GM12878 (cell line): Measurements from ENCODE around the gene UAP1L1. TPM values are rescaled to one million over a fixed set of nuclear protein-coding genes. Genes with fewer than 3 reads are reported as not detected.

Experiments used
- ATAC-seq: fragments of 200-7000 bp; cut with Tn5 transposase; 3 replicates; pipeline ENCODE4 v1.9.1; 2020; ENCODE audit warnings: mild to moderate bottlenecking, moderate library complexity
- BruUV-seq: library from RNA; stranded (reverse); fragments of 400-500 nt; replicated peaks from 2 replicates; lab custom pipeline; 2021; lab: Mats Ljungman, UMichigan
- CTCF ChIA-PET: fragments of 300-600 bp; sonication (Branson Sonifier 250); formaldehyde crosslinking; extraction: SDS; loops from one replicate; lab custom pipeline; 2021; ENCODE audit warnings: inconsistent platforms; lab: Yijun Ruan, JAX
- POLR2A ChIA-PET: fragments of 350-600 bp; formaldehyde crosslinking; extraction: SDS; loops from one replicate; lab custom pipeline; 2021; ENCODE audit warnings: inconsistent platforms; lab: Charles Lee
- RAD21 ChIA-PET: fragments of 300-600 bp; sonication (Branson Sonifier 250); formaldehyde crosslinking; loops from one replicate; lab custom pipeline; 2023; ENCODE audit warnings: antibody characterized with exemption; ENCODE audit not compliant: unreplicated experiment; lab: Charles Lee
- SMC1A ChIA-PET: fragments of 300-600 bp; sonication (Branson Sonifier 250); formaldehyde crosslinking; loops from one replicate; lab custom pipeline; 2023; ENCODE audit not compliant: unreplicated experiment, uncharacterized antibody; lab: Charles Lee
- DNase-seq: peaks from one replicate; pipeline ENCODE4 v3.0.0-alpha.2; 2011; ENCODE audit warnings: low read depth, low spot score
- FAIRE-seq: peaks from 3 replicates; lab custom pipeline; 2011; peaks lifted over from hg19 to GRCh38; lab: Jason Lieb, UNC
- H2AFZ ChIP-seq: 2 replicates; pipeline ENCODE4 v1.6.0; 2011; ENCODE audit warnings: low read depth, low read length, control low read depth; ENCODE audit not compliant: control insufficient read depth
- H3K27ac ChIP-seq: 2 replicates; pipeline ENCODE4 v1.5.1; 2011; ENCODE audit warnings: control low read depth; ENCODE audit not compliant: control insufficient read depth, insufficient read depth
- H3K27me3 ChIP-seq, 2 experiments: replicated peaks in 1 of 2; 2 replicates each; pipeline versions ENCODE4 v1.6.0 to v1.6.1; 2011; ENCODE audit warnings: low read length in 1 of 2; ENCODE audit not compliant: control insufficient read depth in 2 of 2, insufficient read depth in 2 of 2
- H3K36me3 ChIP-seq, 2 experiments: 2 replicates each; pipeline ENCODE4 v1.5.1; 2011; ENCODE audit warnings: low read length in 1 of 2; ENCODE audit not compliant: control insufficient read depth in 2 of 2, insufficient read depth in 2 of 2
- H3K4me1 ChIP-seq: 2 replicates; pipeline ENCODE4 v1.6.1; 2011; ENCODE audit warnings: mild to moderate bottlenecking, low read length, moderate library complexity, mixed read lengths; ENCODE audit not compliant: control insufficient read depth, insufficient read depth
- H3K4me2 ChIP-seq: 2 replicates; pipeline ENCODE4 v1.6.0; 2011; ENCODE audit warnings: control low read depth; ENCODE audit not compliant: control insufficient read depth, insufficient read depth
- H3K4me3 ChIP-seq: fragments of 200-600 bp; sonication (generic); 2 replicates; pipeline ENCODE4 v1.5.1; 2016
- H3K79me2 ChIP-seq: 2 replicates; pipeline ENCODE4 v1.6.0; 2011; ENCODE audit warnings: low read length; ENCODE audit not compliant: control insufficient read depth, insufficient read depth
- H3K9ac ChIP-seq: 2 replicates; pipeline ENCODE4 v1.8.0; 2011; ENCODE audit warnings: low read length, control low read depth, mixed read lengths; ENCODE audit not compliant: control insufficient read depth, insufficient read depth
- H3K9me3 ChIP-seq: replicated peaks from 3 replicates; pipeline ENCODE4 v1.5.1; 2011; ENCODE audit warnings: mild to moderate bottlenecking, low read length; ENCODE audit not compliant: control insufficient read depth, insufficient read depth
- H4K20me1 ChIP-seq: 2 replicates; pipeline ENCODE4 v1.6.0; 2011; ENCODE audit not compliant: control insufficient read depth, insufficient read depth
- BHLHE40 ChIP-seq, 2 experiments: fragments of 450-650 bp in 1 of 2; IDR thresholded peaks; 2 replicates each; pipeline ENCODE4 v1.6.1; 2011 to 2017; ENCODE audit warnings: low read depth in 2 of 2, borderline replicate concordance in 1 of 2, improper control_type of control experiment in 1 of 2, low read length in 1 of 2, mild to moderate bottlenecking in 1 of 2
- BMI1 ChIP-seq: fragments of 450-650 bp; IDR thresholded peaks from 2 replicates; pipeline ENCODE4 v1.6.1; 2016; ENCODE audit warnings: mild to moderate bottlenecking, moderate library complexity, borderline replicate concordance
- CHD1 ChIP-seq: IDR thresholded peaks from 2 replicates; pipeline ENCODE4 v1.6.1; 2012; ENCODE audit warnings: low read depth, low read length, improper control_type of control experiment
- IKZF2 ChIP-seq, 2 experiments: fragments of 450-650 bp; IDR thresholded peaks; 2 replicates each; pipeline ENCODE4 v1.6.1; 2017; ENCODE audit warnings: mild to moderate bottlenecking in 2 of 2, moderate library complexity in 2 of 2
- IRF3 ChIP-seq: fragments of 450-650 bp; IDR thresholded peaks from 2 replicates; pipeline ENCODE4 v1.6.1; 2014; ENCODE audit warnings: mild to moderate bottlenecking
- NR2C2 ChIP-seq: IDR thresholded peaks from 2 replicates; pipeline ENCODE4 v1.6.1; 2011; ENCODE audit warnings: borderline replicate concordance, low read depth; ENCODE audit not compliant: control insufficient read depth, insufficient read length
- POLR2AphosphoS2 ChIP-seq: IDR thresholded peaks from 2 replicates; pipeline ENCODE4 v1.6.1; 2011; ENCODE audit warnings: low read depth, mild to moderate bottlenecking, low read length, improper control_type of control experiment, moderate library complexity
- SMARCA5 ChIP-seq: fragments of 450-650 bp; IDR thresholded peaks from 2 replicates; pipeline ENCODE4 v1.6.1; 2017; ENCODE audit warnings: mild to moderate bottlenecking
- ZNF217 ChIP-seq: fragments of 450-650 bp; IDR thresholded peaks from 2 replicates; pipeline ENCODE4 v1.6.1; 2017; ENCODE audit warnings: antibody characterized with exemption, mild to moderate bottlenecking
- ZNF622 ChIP-seq: fragments of 450-650 bp; IDR thresholded peaks from 2 replicates; pipeline ENCODE4 v1.6.1; 2017; ENCODE audit warnings: mild to moderate bottlenecking, inconsistent platforms
- WGBS: methylation state at CpG from one replicate; pipeline ENCODE4 v1.1.6; 2016; ENCODE audit warnings: low lambda C conversion rate; ENCODE audit not compliant: insufficient replicate concordance, insufficient coverage; ENCODE audit errors: missing lambda C conversion rate; 5-methylcytosine and 5-hydroxymethylcytosine counted together
- in situ Hi-C: fragments of 300-500 bp; cut with MboI; formaldehyde crosslinking; loops from 9 replicates; pipeline ENCODE4 v1.14.3; 2018; ENCODE audit warnings: mixed read lengths
- intact Hi-C: fragments of 100-400 bp; cut with micrococcal nuclease; formaldehyde crosslinking; loops from one replicate; pipeline ENCODE4 v1.14.2; 2022; ENCODE audit not compliant: unreplicated experiment
- polyA plus RNA-seq, 11 experiments: library from polyadenylated mRNA; depleted of rRNA in 4 of 11; unstranded in 6 of 11; stranded (reverse) in 5 of 11; fragments of >200 nt; fragmentation: Nextera tagmentation in 4 of 11; fragmentation: Illumina TruSeq in 1 of 11; extraction: Ambion mirVana in 4 of 11; extraction: Trizol in 1 of 11; gene quantifications; 1 replicate in 1 of 11; 2 replicates in 10 of 11; pipeline versions ENCODE4 v1.2.1 to v1.2.3, GENCODE V29; 2011 to 2016; ENCODE audit warnings: inconsistent platforms in 2 of 11, missing spikeins in 2 of 11, low read depth in 1 of 11
- total RNA-seq, 4 experiments: library from RNA; depleted of rRNA in 3 of 4; stranded (reverse); fragments of >200 nt in 3 of 4; fragmentation: Illumina TruSeq in 1 of 4; extraction: Trizol in 1 of 4; gene quantifications; 2 replicates each; pipeline versions ENCODE4 v1.2.1 to v1.2.3, GENCODE V29; 2013 to 2021
- TF ChIP-seq, protein P1 (sequence below): fragments of 450-650 bp; IDR thresholded peaks from 2 replicates; pipeline ENCODE4 v1.6.1; 2017; ENCODE audit warnings: low read depth, mild to moderate bottlenecking, moderate library complexity

Gene UAP1L1
- total and polyA plus RNA-seq, 10 of the 15 experiments (the other 5 are each of a cell fraction or from before 2014, with no cell fraction given) = 0.29 to 15.7 (median 5.8) TPM

DNA sequence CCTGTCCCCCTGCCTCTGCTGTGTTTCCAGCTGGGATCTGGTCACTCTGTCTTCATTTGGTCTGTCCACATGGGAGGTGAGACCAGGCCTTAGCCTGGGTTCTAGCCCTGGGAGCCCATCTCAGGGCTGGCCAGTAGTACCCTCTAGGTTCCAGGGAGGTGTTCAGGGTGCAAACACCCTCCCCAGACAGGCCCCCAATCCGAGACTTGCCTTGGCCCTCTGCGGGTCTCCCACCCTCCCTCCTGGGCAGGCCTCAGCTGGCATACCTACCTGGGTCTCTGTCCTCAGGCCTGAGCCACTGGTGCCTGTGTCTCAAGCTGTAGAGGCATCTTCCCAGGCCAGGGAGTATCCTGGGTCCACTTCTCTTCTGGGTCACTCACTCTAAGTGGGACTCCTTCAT, 6.0 kb upstream of the UAP1L1 start:
- TF ChIP-seq POLR2AphosphoS2 (no peak), SMARCA5 (no peak), IKZF2 (IDR thresholded peaks at IDR 0.05) (no peak), ZNF217 (no peak), CHD1 (no peak), BHLHE40 (IDR thresholded peaks at IDR 0.05; ENCODE audit: borderline replicate concordance in 1 of 2, low read depth in 2 of 2, low read length in 1 of 2) (no peak), NR2C2 (no peak), BMI1 (no peak), IRF3 (no peak), ZNF622 (no peak)
- TF ChIP-seq, protein P1, sequence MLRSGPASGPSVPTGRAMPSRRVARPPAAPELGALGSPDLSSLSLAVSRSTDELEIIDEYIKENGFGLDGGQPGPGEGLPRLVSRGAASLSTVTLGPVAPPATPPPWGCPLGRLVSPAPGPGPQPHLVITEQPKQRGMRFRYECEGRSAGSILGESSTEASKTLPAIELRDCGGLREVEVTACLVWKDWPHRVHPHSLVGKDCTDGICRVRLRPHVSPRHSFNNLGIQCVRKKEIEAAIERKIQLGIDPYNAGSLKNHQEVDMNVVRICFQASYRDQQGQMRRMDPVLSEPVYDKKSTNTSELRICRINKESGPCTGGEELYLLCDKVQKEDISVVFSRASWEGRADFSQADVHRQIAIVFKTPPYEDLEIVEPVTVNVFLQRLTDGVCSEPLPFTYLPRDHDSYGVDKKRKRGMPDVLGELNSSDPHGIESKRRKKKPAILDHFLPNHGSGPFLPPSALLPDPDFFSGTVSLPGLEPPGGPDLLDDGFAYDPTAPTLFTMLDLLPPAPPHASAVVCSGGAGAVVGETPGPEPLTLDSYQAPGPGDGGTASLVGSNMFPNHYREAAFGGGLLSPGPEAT = no peak
- intact Hi-C loops (no loop called here), in situ Hi-C loops (no loop called here)
- Histone ChIP-seq H3K27ac (peak overlapping the region; percentile 70; the same call in 1 of the 2 replicates), H3K4me3 (peak overlapping the region; percentile 72; the same call in 1 of the 2 replicates), H3K9ac (peak overlapping the region; percentile 69; the same call in 1 of the 2 replicates), H3K4me2 (peak overlapping the region; percentile 98), H4K20me1 (no peaks in the 10 kb centered on the region), H3K36me3 (no peaks in the 10 kb centered on the region; a peak in 1 of 4 replicates), H3K79me2 (peaks cover 7% of the 10 kb centered on the region), H3K9me3 (no peaks in the 10 kb centered on the region), H3K4me1 (peaks cover 33% of the 10 kb centered on the region), H2AFZ (no peak overlapping the region), H3K27me3 (no peaks in the 10 kb centered on the region)
- POLR2A ChIA-PET = interaction anchor here (1.1 to 3.5 kb wide), 12 partner anchors 11 to 169 kb away, joined by 3 to 22 read pairs (median 4); partner anchors contain the start of genes CYSRT1, MAN1B1 and TUBB4B
- no peak for FAIRE-seq
- BruUV-seq = no TSS peak
- CTCF ChIA-PET = interaction anchor here (0.7 to 7.9 kb wide), 8 partner anchors 9 to 279 kb away, joined by 3 to 80 read pairs (median 13); partner anchors contain the start of gene MAN1B1
- RAD21 ChIA-PET = interaction anchor here (1.2 to 5.0 kb wide), 7 partner anchors 11 to 283 kb away, joined by 3 to 24 read pairs (median 7); partner anchors contain the start of gene MAN1B1
- no peak for DNase-seq
- SMC1A ChIA-PET = interaction anchor here (1.1 to 7.2 kb wide), 4 partner anchors 10 to 36 kb away, joined by 4 to 30 read pairs (median 7); partner anchors contain the start of gene MAN1B1
- no peak for ATAC-seq
- WGBS = 96% methylated on average over 2 of the region's 2 CpGs
